CD4-positive, alpha-beta T cell treated with Interleukin-6 for 4 hours (primary cell): ENCODE measurements around the gene NKIRAS2.

ENCODE experiments used
- DNase-seq: peaks from one replicate; pipeline ENCODE4 v3.0.0-alpha.2; 2020; ENCODE audit warnings: mixed read lengths

The NKIRAS2 gene

GRCh38 chr17:42058063-42058462 is 38.2 kb downstream of the NKIRAS2 start:
- no peak for DNase-seq

- DNase-seq, result no peak
These were observed 39.9 kb downstream of the NKIRAS2 start for GRCh38 chr17:42059815-42060214.

DNA sequence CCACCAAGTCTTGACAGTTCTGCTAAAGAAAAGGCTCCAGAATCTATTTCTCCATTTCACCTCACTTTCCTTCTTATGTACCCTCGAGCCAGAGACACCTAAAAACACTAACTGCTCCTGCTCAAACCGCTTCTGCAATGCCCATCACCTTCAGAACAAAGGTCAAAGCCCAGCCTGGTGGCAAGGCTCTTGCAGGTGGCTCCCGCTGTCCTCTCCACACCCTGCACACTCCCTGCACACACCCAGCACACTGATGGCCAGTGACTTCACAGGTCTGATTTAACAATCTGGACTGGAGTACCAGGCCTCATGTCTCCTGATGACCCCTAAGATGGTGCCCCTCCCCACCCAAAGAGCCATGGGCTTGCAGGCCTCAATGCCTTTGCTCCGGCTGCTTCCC is 40.3 kb downstream of the NKIRAS2 start:
- DNase-seq, result no peak

- no peak for DNase-seq
These were observed 42.0 kb downstream of the NKIRAS2 start for GRCh38 chr17:42061646-42062487.

DNA sequence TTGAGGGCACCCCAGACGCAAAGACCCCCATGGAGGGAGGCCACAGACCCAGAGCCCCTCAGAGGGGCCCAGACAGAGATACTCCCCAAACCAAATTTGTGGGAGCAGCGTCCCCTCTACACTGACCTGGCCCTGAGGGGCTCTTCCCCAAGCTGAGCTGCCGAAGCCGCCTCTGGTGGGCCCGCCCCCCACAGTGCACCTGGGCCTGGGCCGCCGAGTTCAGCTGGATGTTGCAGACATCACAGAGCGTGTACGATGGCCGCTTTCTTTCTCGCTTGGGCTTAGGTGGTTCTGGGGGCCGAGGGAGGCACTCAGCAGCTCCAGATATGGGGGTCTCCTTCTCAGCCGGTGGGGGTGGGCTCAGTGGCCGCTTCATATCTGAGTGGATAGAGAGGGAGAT is 42.8 kb downstream of the NKIRAS2 start:
- DNase-seq, result no peak

DNA sequence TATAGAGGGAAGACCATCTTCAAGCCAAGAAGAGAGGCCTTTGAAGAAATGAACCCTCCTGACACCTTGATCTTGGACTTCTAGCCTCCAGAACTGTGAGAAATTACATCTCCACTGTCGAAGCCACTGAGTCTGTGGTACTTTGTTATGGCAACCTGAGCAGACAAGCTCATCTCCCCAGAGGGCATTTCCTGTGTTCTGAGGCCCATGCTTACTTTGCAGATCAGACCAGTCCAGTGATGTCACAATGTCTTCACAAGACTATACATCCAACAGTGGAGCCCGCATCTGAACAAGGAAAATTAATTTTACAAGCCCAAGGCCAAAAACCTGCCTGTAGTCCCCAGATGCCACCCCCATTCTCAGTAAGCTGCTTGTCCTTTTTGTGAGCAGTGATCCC is 45.3 kb downstream of the NKIRAS2 start:
- no peak for DNase-seq

GRCh38 chr17:42067371-42068091 is 47.6 kb downstream of the NKIRAS2 start:
- DNase-seq, result peak; percentile 79

GRCh38 chr17:42068979-42069378 is 49.1 kb downstream of the NKIRAS2 start:
- no peak for DNase-seq

- DNase-seq, result no peak
These were observed 51.9 kb downstream of the NKIRAS2 start for GRCh38 chr17:42071810-42072209.

GRCh38 chr17:42072323-42073187 is 52.7 kb downstream of the NKIRAS2 start:
- DNase-seq, result no peak
